Measurements from ENCODE around the gene SNX25.

- TF ChIP-seq CTCF (optimal IDR thresholded peaks at IDR 0.05 in 1 of 3, IDR thresholded peaks at IDR 0.05 in 1 of 3, conservative IDR thresholded peaks at IDR 0.05 in 1 of 3; ENCODE audit: extremely low read depth in 1 of 3, insufficient read depth in 2 of 3, low read length in 3 of 3) (no peak), EZH2 (IDR thresholded peaks at IDR 0.05; ENCODE audit: low read length) (no peak)
Observed at GRCh38 chr4:185201977-185202962, 7.1 kb upstream of the SNX25 start.
